GM12878 (cell line): ENCODE results near the gene TSC22D3. TPM values are rescaled to one million over a fixed set of nuclear protein-coding genes. Genes with fewer than 3 reads are reported as not detected.

ENCODE experiments used
- ATAC-seq: fragments of 200-7000 bp; cut with Tn5 transposase; 3 replicates; pipeline ENCODE4 v1.9.1; 2020; ENCODE audit warnings: mild to moderate bottlenecking, moderate library complexity
- BruUV-seq: library from RNA; stranded (reverse); fragments of 400-500 nt; replicated peaks from 2 replicates; lab custom pipeline; 2021; lab: Mats Ljungman, UMichigan
- CTCF ChIA-PET: fragments of 300-600 bp; sonication (Branson Sonifier 250); formaldehyde crosslinking; extraction: SDS; loops from one replicate; lab custom pipeline; 2021; ENCODE audit warnings: inconsistent platforms; lab: Yijun Ruan, JAX
- POLR2A ChIA-PET: fragments of 350-600 bp; formaldehyde crosslinking; extraction: SDS; loops from one replicate; lab custom pipeline; 2021; ENCODE audit warnings: inconsistent platforms; lab: Charles Lee
- RAD21 ChIA-PET: fragments of 300-600 bp; sonication (Branson Sonifier 250); formaldehyde crosslinking; loops from one replicate; lab custom pipeline; 2023; ENCODE audit warnings: antibody characterized with exemption; ENCODE audit not compliant: unreplicated experiment; lab: Charles Lee
- SMC1A ChIA-PET: fragments of 300-600 bp; sonication (Branson Sonifier 250); formaldehyde crosslinking; loops from one replicate; lab custom pipeline; 2023; ENCODE audit not compliant: unreplicated experiment, uncharacterized antibody; lab: Charles Lee
- DNase-seq: peaks from one replicate; pipeline ENCODE4 v3.0.0-alpha.2; 2011; ENCODE audit warnings: low read depth, low spot score
- FAIRE-seq: peaks from 3 replicates; lab custom pipeline; 2011; peaks lifted over from hg19 to GRCh38; lab: Jason Lieb, UNC
- H2AFZ ChIP-seq: 2 replicates; pipeline ENCODE4 v1.6.0; 2011; ENCODE audit warnings: low read depth, low read length, control low read depth; ENCODE audit not compliant: control insufficient read depth
- H3K27ac ChIP-seq: 2 replicates; pipeline ENCODE4 v1.5.1; 2011; ENCODE audit warnings: control low read depth; ENCODE audit not compliant: control insufficient read depth, insufficient read depth
- H3K27me3 ChIP-seq, 2 experiments: replicated peaks in 1 of 2; 2 replicates each; pipeline versions ENCODE4 v1.6.0 to v1.6.1; 2011; ENCODE audit warnings: low read length in 1 of 2; ENCODE audit not compliant: control insufficient read depth in 2 of 2, insufficient read depth in 2 of 2
- H3K36me3 ChIP-seq, 2 experiments: 2 replicates each; pipeline ENCODE4 v1.5.1; 2011; ENCODE audit warnings: low read length in 1 of 2; ENCODE audit not compliant: control insufficient read depth in 2 of 2, insufficient read depth in 2 of 2
- H3K4me1 ChIP-seq: 2 replicates; pipeline ENCODE4 v1.6.1; 2011; ENCODE audit warnings: mild to moderate bottlenecking, low read length, moderate library complexity, mixed read lengths; ENCODE audit not compliant: control insufficient read depth, insufficient read depth
- H3K4me2 ChIP-seq: 2 replicates; pipeline ENCODE4 v1.6.0; 2011; ENCODE audit warnings: control low read depth; ENCODE audit not compliant: control insufficient read depth, insufficient read depth
- H3K4me3 ChIP-seq: fragments of 200-600 bp; sonication (generic); 2 replicates; pipeline ENCODE4 v1.5.1; 2016
- H3K79me2 ChIP-seq: 2 replicates; pipeline ENCODE4 v1.6.0; 2011; ENCODE audit warnings: low read length; ENCODE audit not compliant: control insufficient read depth, insufficient read depth
- H3K9ac ChIP-seq: 2 replicates; pipeline ENCODE4 v1.8.0; 2011; ENCODE audit warnings: low read length, control low read depth, mixed read lengths; ENCODE audit not compliant: control insufficient read depth, insufficient read depth
- H3K9me3 ChIP-seq: replicated peaks from 3 replicates; pipeline ENCODE4 v1.5.1; 2011; ENCODE audit warnings: mild to moderate bottlenecking, low read length; ENCODE audit not compliant: control insufficient read depth, insufficient read depth
- H4K20me1 ChIP-seq: 2 replicates; pipeline ENCODE4 v1.6.0; 2011; ENCODE audit not compliant: control insufficient read depth, insufficient read depth
- BCL11A ChIP-seq: IDR thresholded peaks from 2 replicates; pipeline ENCODE4 v1.6.1; 2011; ENCODE audit warnings: low read depth, low read length
- DPF2 ChIP-seq: fragments of 450-650 bp; IDR thresholded peaks from 2 replicates; pipeline ENCODE4 v1.6.1; 2017; ENCODE audit warnings: mild to moderate bottlenecking
- EGR1 ChIP-seq, 2 experiments: IDR thresholded peaks; 1 replicate in 1 of 2; 2 replicates in 1 of 2; pipeline ENCODE4 v1.6.1; 2011 to 2012; ENCODE audit warnings: low read depth in 2 of 2, low read length in 2 of 2, borderline replicate concordance in 1 of 2, mild to moderate bottlenecking in 1 of 2, moderate library complexity in 1 of 2
- ETV6 ChIP-seq, 2 experiments: fragments of 450-650 bp in 1 of 2; IDR thresholded peaks in 1 of 2; conservative IDR thresholded peaks in 1 of 2; 2 replicates each; pipeline ENCODE4 v1.6.1; 2014; ENCODE audit warnings: antibody characterized with exemption in 1 of 2, borderline replicate concordance in 1 of 2, low read depth in 1 of 2, mild to moderate bottlenecking in 1 of 2, moderate library complexity in 1 of 2
- JUND ChIP-seq: IDR thresholded peaks from 2 replicates; pipeline ENCODE4 v1.6.1; 2012; ENCODE audit warnings: low read depth, mild to moderate bottlenecking, low read length, improper control_type of control experiment, moderate library complexity
- PAX5 ChIP-seq: IDR thresholded peaks from 2 replicates; pipeline ENCODE4 v1.6.1; 2011; ENCODE audit warnings: low read depth, low read length, borderline replicate concordance
- RCOR1 ChIP-seq: conservative IDR thresholded peaks from 2 replicates; pipeline ENCODE4 v1.6.1; 2012; ENCODE audit warnings: low read depth, low read length, improper control_type of control experiment
- SMARCA5 ChIP-seq: fragments of 450-650 bp; IDR thresholded peaks from 2 replicates; pipeline ENCODE4 v1.6.1; 2017; ENCODE audit warnings: mild to moderate bottlenecking
- WGBS: methylation state at CpG from one replicate; pipeline ENCODE4 v1.1.6; 2016; ENCODE audit warnings: low lambda C conversion rate; ENCODE audit not compliant: insufficient replicate concordance, insufficient coverage; ENCODE audit errors: missing lambda C conversion rate; 5-methylcytosine and 5-hydroxymethylcytosine counted together
- in situ Hi-C: fragments of 300-500 bp; cut with MboI; formaldehyde crosslinking; loops from 9 replicates; pipeline ENCODE4 v1.14.3; 2018; ENCODE audit warnings: mixed read lengths
- intact Hi-C: fragments of 100-400 bp; cut with micrococcal nuclease; formaldehyde crosslinking; loops from one replicate; pipeline ENCODE4 v1.14.2; 2022; ENCODE audit not compliant: unreplicated experiment
- polyA plus RNA-seq, 11 experiments: library from polyadenylated mRNA; depleted of rRNA in 4 of 11; unstranded in 6 of 11; stranded (reverse) in 5 of 11; fragments of >200 nt; fragmentation: Nextera tagmentation in 4 of 11; fragmentation: Illumina TruSeq in 1 of 11; extraction: Ambion mirVana in 4 of 11; extraction: Trizol in 1 of 11; gene quantifications; 1 replicate in 1 of 11; 2 replicates in 10 of 11; pipeline versions ENCODE4 v1.2.1 to v1.2.3, GENCODE V29; 2011 to 2016; ENCODE audit warnings: inconsistent platforms in 2 of 11, missing spikeins in 2 of 11, low read depth in 1 of 11
- total RNA-seq, 4 experiments: library from RNA; depleted of rRNA in 3 of 4; stranded (reverse); fragments of >200 nt in 3 of 4; fragmentation: Illumina TruSeq in 1 of 4; extraction: Trizol in 1 of 4; gene quantifications; 2 replicates each; pipeline versions ENCODE4 v1.2.1 to v1.2.3, GENCODE V29; 2013 to 2021
- TF ChIP-seq, protein P1 (sequence below): fragments of 450-650 bp; IDR thresholded peaks from 2 replicates; pipeline ENCODE4 v1.6.1; 2016; ENCODE audit warnings: mild to moderate bottlenecking
- TF ChIP-seq, protein P2 (sequence below): fragments of 450-650 bp; IDR thresholded peaks from 2 replicates; pipeline ENCODE4 v1.6.1; 2017; ENCODE audit warnings: low read depth, mild to moderate bottlenecking, moderate library complexity

Gene TSC22D3
- total and polyA plus RNA-seq, 10 of the 15 experiments (the other 5 are each of a cell fraction or from before 2014, with no cell fraction given), result 4.6 to 122 (median 16.1) TPM

DNA sequence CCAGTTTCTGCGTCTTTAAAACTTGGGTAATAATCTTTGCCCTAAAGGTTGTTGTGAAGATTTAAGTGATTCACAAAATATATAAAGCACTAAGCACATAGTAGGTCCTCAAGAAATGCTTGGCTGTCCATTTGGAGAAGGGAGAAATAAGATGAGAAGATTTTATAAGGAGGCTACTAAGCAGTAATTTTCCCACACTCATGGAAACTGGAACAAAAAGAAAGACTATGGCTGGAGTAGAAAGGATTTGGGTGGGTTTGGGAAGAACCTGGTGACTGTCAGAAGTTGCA lies 100.3 kb downstream of the TSC22D3 start:
- H3K27me3 ChIP-seq, result no peaks in the 10 kb centered on the region; a peak in 1 of 4 replicates
- no peak for FAIRE-seq
- ATAC-seq, result no peak
- peaks cover 4% of the 10 kb centered on the region for H3K79me2 ChIP-seq
- peaks cover 22% of the 10 kb centered on the region for H3K4me1 ChIP-seq
- ChIA-PET POLR2A (interaction anchor here (0.5 to 10.5 kb wide), 4 partner anchors 9 to 183 kb away, joined by 3 to 287 read pairs (median 6); no protein-coding TSS in a partner anchor), SMC1A (interaction anchor here (1.0 to 8.6 kb wide), 8 partner anchors 11 to 100 kb away, joined by 3 to 425 read pairs (median 14); partner anchors contain the start of genes NCBP2L, PRPS1 and TSC22D3), RAD21 (interaction anchor here (0.8 to 11.2 kb wide), 7 partner anchors 9 to 100 kb away, joined by 3 to 444 read pairs (median 17); partner anchors contain the start of genes NCBP2L, PRPS1 and TSC22D3), CTCF (interaction anchor here (1.5 to 8.6 kb wide), 7 partner anchors 10 to 101 kb away, joined by 4 to 273 read pairs (median 14); partner anchors contain the start of genes NCBP2L and TSC22D3)
- WGBS, result 38% methylated on average over 1 of the region's 1 CpG
- H4K20me1 ChIP-seq, result no peaks in the 10 kb centered on the region
- H3K36me3 ChIP-seq, result no peaks in the 10 kb centered on the region
- no peaks in the 10 kb centered on the region for H3K9me3 ChIP-seq
- H3K4me3 ChIP-seq, result peak overlapping the region; percentile 54
- in situ Hi-C loops, result loop anchor here (5.0 kb wide), 1 partner anchor 37 kb away; no protein-coding TSS in a partner anchor
- BruUV-seq, result no TSS peak
- intact Hi-C loops, result loop anchor here (5.0 kb wide), 1 partner anchor 558 kb away; the partner anchor contains the start of gene RBM41
- peak overlapping the region; percentile 82; the same call in 1 of the 2 replicates for H3K4me2 ChIP-seq
- no peak overlapping the region for H2AFZ ChIP-seq
- no peak overlapping the region for H3K9ac ChIP-seq
- TF ChIP-seq DPF2 (peak; percentile 47; the same call in 1 of the 2 replicates), BCL11A (no peak)
- peak overlapping the region; percentile 60; the same call in 1 of the 2 replicates for H3K27ac ChIP-seq
- no peak for DNase-seq

DNA sequence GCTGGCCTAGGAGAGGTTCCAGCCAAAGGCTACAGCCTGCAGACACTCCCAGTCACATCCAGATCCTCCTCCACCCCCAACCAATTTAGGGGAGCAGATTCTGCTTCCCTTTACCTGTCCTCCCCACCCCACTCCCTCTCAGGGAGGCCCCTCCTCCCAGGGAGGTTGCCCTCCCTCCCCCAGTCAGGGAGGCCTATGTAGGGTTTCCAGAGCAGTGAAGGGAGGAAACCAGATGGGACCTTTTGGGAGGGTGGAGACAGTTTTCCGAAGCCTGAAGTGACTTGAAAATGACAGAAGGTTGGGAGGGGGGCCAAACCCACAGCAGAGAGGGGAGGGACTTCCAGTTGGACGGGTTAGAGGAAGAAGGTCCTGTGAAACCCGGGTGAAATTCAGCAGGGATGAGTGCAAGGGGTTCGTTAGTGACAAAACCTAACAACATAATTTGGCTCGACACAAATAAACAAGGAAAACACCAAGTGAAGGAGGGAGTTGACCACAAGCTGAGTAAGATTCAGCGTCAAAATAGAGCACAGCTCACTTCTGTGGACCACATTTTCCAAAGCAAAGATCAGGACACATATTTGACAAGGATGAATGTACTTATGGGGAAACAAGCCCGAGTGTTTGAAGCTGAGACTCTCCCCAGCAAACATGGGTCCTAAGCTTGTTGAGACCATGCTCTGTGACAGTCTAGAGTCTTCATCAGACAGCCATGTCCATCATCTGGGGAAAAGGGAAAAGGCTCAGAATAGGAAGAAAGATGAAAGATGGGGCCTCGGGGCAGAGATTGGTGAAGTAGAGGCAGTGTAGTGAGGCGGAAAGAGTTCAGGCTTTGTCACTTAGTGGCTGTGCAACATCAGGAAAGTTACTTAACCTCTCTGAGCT lies 100.9 kb downstream of the TSC22D3 start:
- WGBS, result 13% methylated on average over 9 of the region's 9 CpGs
- peaks cover 22% of the 10 kb centered on the region for H3K4me1 ChIP-seq
- RAD21 ChIA-PET, result interaction anchor here (0.8 to 11.2 kb wide), 15 partner anchors 9 to 101 kb away, joined by 3 to 444 read pairs (median 7); partner anchors contain the start of genes NCBP2L, PRPS1 and TSC22D3
- no peak overlapping the region for H2AFZ ChIP-seq
- H3K9ac ChIP-seq, result peak overlapping the region; percentile 25
- POLR2A ChIA-PET, result interaction anchor here (0.5 to 10.5 kb wide), 7 partner anchors 9 to 182 kb away, joined by 3 to 287 read pairs (median 6); partner anchors contain the start of genes NCBP2L and TSC22D3
- intact Hi-C loops, result loop anchor here (1.0 to 5.0 kb wide), 2 partner anchors 37 to 557 kb away; partner anchors contain the start of gene RBM41
- CTCF ChIA-PET, result interaction anchor here (0.7 to 8.6 kb wide), 16 partner anchors 10 to 101 kb away, joined by 3 to 273 read pairs (median 8); partner anchors contain the start of genes NCBP2L and TSC22D3
- H3K9me3 ChIP-seq, result no peaks in the 10 kb centered on the region
- H3K4me2 ChIP-seq, result peak overlapping the region; percentile 82
- no peaks in the 10 kb centered on the region for H4K20me1 ChIP-seq
- in situ Hi-C loops, result loop anchor here (5.0 kb wide), 1 partner anchor 38 kb away; no protein-coding TSS in a partner anchor
- no peaks in the 10 kb centered on the region for H3K36me3 ChIP-seq
- FAIRE-seq (no peak), DNase-seq (no peak), ATAC-seq (peak; percentile 25)
- H3K27ac ChIP-seq, result peak overlapping the region; percentile 60
- H3K79me2 ChIP-seq, result peaks cover 4% of the 10 kb centered on the region
- H3K4me3 ChIP-seq, result peak overlapping the region; percentile 54
- BruUV-seq, result TSS peak; percentile 84
- H3K27me3 ChIP-seq, result no peaks in the 10 kb centered on the region; a peak in 1 of 4 replicates
- SMC1A ChIA-PET, result interaction anchor here (1.0 to 8.6 kb wide), 9 partner anchors 12 to 101 kb away, joined by 3 to 425 read pairs (median 9); partner anchors contain the start of genes NCBP2L, PRPS1 and TSC22D3
- no peak for TF ChIP-seq PAX5
- no peak for TF ChIP-seq EGR1 (IDR thresholded peaks at IDR 0.05; ENCODE audit: borderline replicate concordance in 1 of 2, low read depth in 2 of 2, low read length in 2 of 2)
- TF ChIP-seq RCOR1, result no peak
- TF ChIP-seq, protein P1, sequence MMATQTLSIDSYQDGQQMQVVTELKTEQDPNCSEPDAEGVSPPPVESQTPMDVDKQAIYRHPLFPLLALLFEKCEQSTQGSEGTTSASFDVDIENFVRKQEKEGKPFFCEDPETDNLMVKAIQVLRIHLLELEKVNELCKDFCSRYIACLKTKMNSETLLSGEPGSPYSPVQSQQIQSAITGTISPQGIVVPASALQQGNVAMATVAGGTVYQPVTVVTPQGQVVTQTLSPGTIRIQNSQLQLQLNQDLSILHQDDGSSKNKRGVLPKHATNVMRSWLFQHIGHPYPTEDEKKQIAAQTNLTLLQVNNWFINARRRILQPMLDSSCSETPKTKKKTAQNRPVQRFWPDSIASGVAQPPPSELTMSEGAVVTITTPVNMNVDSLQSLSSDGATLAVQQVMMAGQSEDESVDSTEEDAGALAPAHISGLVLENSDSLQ, result peak; percentile 30; the same call in 1 of the 2 replicates
- TF ChIP-seq SMARCA5, result peak; percentile 79
- no peak for TF ChIP-seq JUND
- TF ChIP-seq, protein P2, sequence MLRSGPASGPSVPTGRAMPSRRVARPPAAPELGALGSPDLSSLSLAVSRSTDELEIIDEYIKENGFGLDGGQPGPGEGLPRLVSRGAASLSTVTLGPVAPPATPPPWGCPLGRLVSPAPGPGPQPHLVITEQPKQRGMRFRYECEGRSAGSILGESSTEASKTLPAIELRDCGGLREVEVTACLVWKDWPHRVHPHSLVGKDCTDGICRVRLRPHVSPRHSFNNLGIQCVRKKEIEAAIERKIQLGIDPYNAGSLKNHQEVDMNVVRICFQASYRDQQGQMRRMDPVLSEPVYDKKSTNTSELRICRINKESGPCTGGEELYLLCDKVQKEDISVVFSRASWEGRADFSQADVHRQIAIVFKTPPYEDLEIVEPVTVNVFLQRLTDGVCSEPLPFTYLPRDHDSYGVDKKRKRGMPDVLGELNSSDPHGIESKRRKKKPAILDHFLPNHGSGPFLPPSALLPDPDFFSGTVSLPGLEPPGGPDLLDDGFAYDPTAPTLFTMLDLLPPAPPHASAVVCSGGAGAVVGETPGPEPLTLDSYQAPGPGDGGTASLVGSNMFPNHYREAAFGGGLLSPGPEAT, result peak; percentile 66; the same call in 1 of the 2 replicates
- TF ChIP-seq ETV6 (conservative IDR thresholded peaks at IDR 0.05 in 1 of 2, IDR thresholded peaks at IDR 0.05 in 1 of 2; ENCODE audit: borderline replicate concordance in 1 of 2, low read depth in 1 of 2), result no peak
